Fibroblast of skin of back (primary cell): ENCODE results near the gene ZBED4.

Source experiments
- DNase-seq: peaks from one replicate; pipeline ENCODE4 v3.0.0-alpha.2; 2013

The ZBED4 gene

GRCh38 chr22:49903322-49904039 is 49.8 kb downstream of the ZBED4 start:
- DNase-seq, result no peak

- DNase-seq, result no peak
Measured at GRCh38 chr22:49904040-49904369, 50.4 kb downstream of the ZBED4 start.

DNA sequence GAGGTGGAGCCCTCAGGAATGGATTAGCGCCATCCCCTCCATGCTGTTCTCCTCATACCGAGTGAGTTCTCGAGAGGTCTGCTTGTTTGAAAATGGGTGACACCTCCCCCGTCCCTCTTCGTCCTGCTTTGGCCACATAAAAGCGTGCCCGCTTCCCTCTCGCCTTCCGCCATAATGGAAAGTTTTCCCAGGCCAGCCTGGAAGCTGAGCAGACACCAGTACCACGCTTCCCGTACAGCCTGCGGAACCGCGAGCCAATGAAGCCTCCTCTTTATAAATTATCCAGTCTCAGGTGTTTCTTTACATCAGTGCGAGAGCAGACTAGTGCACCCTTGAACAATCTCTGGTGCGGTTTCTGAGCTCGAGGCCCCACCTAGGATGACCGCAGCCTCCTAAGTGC is 51.8 kb downstream of the ZBED4 start:
- no peak for DNase-seq

DNA sequence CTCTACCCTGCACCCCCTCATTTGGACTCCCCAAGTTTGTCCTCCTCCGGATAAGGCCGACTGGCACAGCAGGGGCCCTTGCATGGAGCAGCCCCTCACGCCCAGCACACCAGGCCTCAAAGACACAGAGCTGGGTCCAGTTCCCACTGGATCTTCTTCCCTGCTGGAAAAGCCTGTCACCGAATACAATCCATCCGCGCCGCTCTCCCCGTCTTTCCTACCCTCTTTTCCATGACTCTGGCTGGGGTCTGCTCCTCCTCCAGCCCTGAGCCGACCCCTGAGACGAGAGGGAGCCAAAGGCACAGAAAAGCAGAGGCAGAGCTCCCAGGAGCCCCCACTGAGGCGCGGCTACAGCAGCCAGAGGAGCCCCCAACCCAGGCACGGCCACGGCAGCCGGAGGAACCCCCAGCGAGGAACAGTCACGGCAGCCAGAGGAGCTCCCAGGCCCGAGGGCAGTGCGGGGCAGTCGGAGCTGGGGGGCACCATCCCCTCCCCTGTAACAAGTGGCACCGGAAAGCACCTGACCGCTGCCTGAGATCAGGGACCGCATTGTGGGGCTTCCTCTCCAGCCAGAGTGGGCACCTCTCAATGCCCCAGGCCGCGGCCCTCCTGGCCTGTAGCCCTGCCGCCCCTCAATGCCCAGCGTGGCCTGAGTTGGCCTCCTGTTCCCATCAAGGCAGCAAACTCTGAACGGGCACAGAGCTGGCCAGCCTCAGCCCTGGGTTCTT is 52.6 kb downstream of the ZBED4 start:
- no peak for DNase-seq

GRCh38 chr22:49906799-49907290 is 53.2 kb downstream of the ZBED4 start:
- DNase-seq, result no peak

GRCh38 chr22:49907807-49908206 is 54.2 kb downstream of the ZBED4 start:
- DNase-seq, result no peak

GRCh38 chr22:49909476-49910205 is 56.0 kb downstream of the ZBED4 start:
- no peak for DNase-seq

DNA sequence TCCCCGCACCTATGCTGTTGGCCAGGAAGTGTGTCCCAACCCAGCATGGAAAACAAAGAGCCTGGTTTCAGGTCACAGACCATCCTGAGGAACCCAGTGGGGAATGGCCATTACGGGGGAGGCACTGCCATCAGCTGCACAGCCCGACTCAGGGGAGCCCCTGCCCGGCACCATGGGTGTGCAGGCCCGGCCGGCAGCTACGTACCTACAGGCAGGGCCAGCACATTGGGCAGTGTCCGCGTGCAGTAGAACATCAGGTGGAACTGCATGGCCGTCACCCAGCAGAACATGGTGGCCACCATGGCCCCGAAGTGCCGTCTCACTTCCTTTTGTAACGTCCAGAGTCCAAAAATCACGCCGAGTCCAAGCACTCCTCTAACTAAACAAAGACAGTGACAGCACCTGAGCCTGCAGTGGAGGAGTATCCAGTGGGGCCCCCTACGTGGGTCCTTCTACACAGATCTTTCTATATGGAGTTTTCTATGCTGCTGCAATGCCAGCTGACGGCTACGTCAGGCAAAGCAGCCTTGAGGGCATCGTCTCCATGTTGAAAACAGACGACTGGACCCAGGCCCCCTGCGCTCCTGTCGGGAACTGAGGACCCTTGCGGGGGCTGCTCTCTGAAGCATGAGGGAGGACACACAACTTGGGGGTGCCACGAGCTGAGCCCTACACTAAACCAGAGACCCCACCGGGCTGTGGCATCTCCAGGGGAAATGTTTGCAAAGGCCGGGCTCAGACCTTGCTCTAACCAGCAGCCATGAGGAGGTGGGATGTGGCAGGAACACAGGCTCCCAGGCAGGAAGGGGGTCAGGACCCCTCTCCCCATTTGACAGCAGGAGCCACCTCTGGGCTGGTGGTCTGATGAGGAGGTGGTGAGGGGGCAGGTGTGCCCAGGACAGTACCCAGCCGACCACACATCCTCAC is 56.8 kb downstream of the ZBED4 start:
- DNase-seq, result no peak

GRCh38 chr22:49911881-49912625 is 58.4 kb downstream of the ZBED4 start:
- DNase-seq, result no peak

- no peak for DNase-seq
Measured at GRCh38 chr22:49913026-49913425, 59.4 kb downstream of the ZBED4 start.

GRCh38 chr22:49913446-49913845 is 59.8 kb downstream of the ZBED4 start:
- no peak for DNase-seq

- DNase-seq, result no peak
Measured at GRCh38 chr22:49914256-49914655, 60.6 kb downstream of the ZBED4 start.

DNA sequence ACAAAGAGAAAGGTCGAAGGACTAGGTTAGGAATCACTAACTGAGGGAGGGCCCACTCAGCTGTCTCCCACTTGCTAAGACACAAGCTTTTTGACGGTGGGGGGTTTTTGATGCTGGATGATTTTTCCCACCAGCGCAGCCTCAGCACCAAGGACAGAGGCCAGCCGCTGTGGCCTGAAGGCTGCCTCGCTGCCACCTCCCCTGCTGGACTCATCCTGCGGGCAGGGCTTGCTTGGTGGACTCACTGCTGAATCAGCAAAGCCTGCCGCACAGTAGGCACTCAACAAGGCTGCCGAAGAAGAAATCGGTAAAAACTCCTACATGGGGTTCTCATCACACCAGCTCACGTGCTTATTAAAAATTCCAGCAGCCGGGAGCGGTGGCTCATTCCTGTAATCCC is 62.0 kb downstream of the ZBED4 start:
- DNase-seq, result no peak

GRCh38 chr22:49916831-49917230 is 63.2 kb downstream of the ZBED4 start:
- no peak for DNase-seq

- DNase-seq, result peak; percentile 96
Measured at GRCh38 chr22:49917974-49918910, 64.6 kb downstream of the ZBED4 start, which contains the start of the genes ALG12 and CRELD2. Gene ALG12, minus strand, starts transcription at chr22:49918438. Its CDS starts 4,673 bp downstream, at chr22:49913765. Gene CRELD2, plus strand, starts transcription at chr22:49918634. Its CDS starts 136 bp downstream, at chr22:49918770.

DNA sequence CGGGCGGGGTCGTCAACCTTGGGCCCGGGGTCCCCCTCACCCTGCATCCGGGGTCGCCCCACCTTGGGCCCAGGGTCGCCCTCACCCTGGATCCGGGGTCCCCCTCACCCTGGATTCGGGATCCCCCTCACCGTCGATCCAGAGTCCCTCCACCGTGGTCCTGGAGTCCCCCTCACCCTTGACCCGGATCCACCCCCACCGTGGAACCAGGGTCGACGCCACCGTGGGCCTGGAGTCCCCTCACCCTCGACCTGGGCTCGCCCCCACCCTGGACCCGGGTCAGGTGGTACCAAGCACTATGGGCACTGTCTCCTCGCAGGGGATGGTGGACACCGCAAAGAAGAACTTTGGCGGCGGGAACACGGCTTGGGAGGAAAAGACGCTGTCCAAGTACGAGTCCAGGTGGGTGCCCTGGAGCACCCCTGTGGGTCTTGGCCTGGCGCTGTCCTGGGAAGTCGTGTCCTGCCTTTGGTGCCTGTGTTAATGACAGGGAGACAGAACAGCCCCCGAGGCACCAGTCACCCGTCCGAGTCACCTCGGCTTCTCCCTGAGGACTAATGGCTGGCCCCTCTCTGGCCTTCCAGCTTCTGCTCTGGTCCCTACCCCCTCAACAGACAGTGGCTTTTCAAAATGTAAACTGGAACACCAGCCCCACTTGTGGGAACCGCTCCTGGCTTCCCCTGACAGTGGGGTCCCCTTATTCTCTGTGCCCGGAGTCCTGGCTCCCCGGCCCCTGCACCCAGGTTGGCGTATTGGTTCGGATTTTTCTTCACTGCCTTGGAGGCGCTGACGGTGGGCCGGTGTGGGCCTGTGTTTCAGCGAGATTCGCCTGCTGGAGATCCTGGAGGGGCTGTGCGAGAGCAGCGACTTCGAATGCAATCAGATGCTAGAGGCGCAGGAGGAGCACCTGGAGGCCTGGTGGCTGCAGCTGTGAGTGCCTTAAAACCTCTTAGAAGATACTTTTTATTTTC is 65.6 kb downstream of the ZBED4 start:
- no peak for DNase-seq

DNA sequence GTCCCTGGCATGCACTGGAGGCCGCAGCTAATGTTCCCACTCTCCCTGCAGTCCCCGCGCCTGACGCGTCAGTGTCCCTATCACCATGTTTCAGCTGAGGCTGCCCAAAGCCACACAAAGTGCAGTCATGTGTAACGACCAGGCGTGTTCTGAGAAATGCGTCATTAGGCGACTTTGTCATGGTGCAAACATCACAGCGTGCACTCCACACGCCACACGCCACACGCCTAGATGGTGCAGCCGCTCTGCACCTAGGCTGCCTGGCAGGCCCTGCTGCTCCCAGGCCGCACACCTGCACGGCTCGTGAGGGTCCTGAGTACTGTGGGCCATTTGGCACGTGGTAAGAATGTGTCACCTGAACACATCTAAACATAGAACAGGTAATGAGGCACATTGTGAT is 67.2 kb downstream of the ZBED4 start:
- no peak for DNase-seq

DNA sequence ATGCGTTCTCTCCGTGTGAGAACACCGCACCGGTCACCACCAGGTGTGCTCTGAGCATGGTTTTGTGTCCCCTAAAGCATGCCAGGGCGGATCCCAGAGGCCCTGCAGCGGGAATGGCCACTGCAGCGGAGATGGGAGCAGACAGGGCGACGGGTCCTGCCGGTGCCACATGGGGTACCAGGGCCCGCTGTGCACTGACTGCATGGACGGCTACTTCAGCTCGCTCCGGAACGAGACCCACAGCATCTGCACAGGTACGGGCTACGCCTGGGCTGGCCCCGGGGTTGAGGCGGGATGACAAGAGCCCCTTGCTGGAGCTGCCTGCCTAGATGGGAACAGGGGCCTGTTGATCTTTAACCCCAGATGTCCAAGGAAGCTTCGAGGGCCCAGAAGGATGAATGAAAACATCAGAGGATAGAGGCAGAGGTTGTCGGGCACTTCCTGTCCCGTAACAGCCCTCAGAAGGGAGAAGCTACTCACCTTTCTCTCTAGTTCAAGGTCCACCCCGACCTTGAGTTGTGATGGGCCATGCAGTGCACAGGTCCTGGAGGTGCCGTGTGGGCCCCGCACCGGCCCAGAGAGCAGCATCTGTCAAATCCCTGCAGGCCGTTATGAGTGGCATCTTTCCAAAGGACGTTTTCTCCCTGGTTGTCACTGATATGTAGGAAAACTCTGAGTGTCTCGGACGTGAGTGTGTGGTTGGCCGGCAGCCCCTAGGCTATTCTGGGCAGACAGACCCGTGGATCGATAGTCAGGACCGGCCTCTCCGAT is 68.0 kb downstream of the ZBED4 start:
- no peak for DNase-seq
